Measurements from ENCODE around the gene PLA2G4E. TPM values are rescaled to one million over a fixed set of nuclear protein-coding genes. Genes with fewer than 3 reads are reported as not detected.

Gene PLA2G4E
- total and polyA plus RNA-seq, 2 of the 13 experiments (the other 11 are each of a cell fraction or from before 2014, with no cell fraction given), result not detected

GRCh38 chr15:41975669-41976068, 45.2 kb downstream of the PLA2G4E start (continued):
- TF ChIP-seq EED (CRISPR knock-in tag; IDR thresholded peaks at IDR 0.05) (no peak), PCBP2 (optimal IDR thresholded peaks at IDR 0.05; ENCODE audit: low read depth, low read length, poor library complexity, severe bottlenecking) (no peak), CENPBD1 (CRISPR knock-in tag; IDR thresholded peaks at IDR 0.05; ENCODE audit: borderline replicate concordance, low read depth) (no peak), ZNF207 (IDR thresholded peaks at IDR 0.05; ENCODE audit: borderline replicate concordance) (no peak), HIVEP1 (CRISPR knock-in tag; IDR thresholded peaks at IDR 0.05) (no peak)

GRCh38 chr15:41974041-41974440, 46.8 kb downstream of the PLA2G4E start:
- no peak for DNase-seq (ENCODE audit: low spot score)
- H4K20me1 ChIP-seq (ENCODE audit: insufficient read depth, low read length), result no peaks in the 10 kb centered on the region
- in situ Hi-C loops (cut with HindIII; ENCODE audit: extremely low pct_ligation_motif_present, low pct_unique_long_range_greater_than_20kb), result no loop called here
- intact Hi-C loops (cut with micrococcal nuclease; ENCODE audit: unreplicated experiment), result loop anchor here (5.0 kb wide), 1 partner anchor 47 kb away; no protein-coding TSS in a partner anchor
- no peaks in the 10 kb centered on the region for H3K9me3 ChIP-seq (ENCODE audit: low read length)
- POLR2A ChIA-PET, result no interaction called here
- H3K4me3 ChIP-seq (replicated peaks in 1 of 3; ENCODE audit: insufficient read depth in 1 of 3, low read depth in 2 of 3, low read length in 3 of 3), result no peak overlapping the region
- BruUV-seq (replicated peaks), result no TSS peak
- no peak overlapping the region for H3K4me2 ChIP-seq (ENCODE audit: low read depth, low read length)
- H3K36me3 ChIP-seq (replicated peaks in 1 of 2; ENCODE audit: control insufficient read depth in 1 of 2, insufficient read depth in 2 of 2, low read length in 2 of 2), result no peaks in the 10 kb centered on the region
- FAIRE-seq, result no peak
- WGBS (ENCODE audit: low lambda C conversion rate), result 92% methylated on average over 1 of the region's 1 CpG
- peaks cover 43% of the 10 kb centered on the region for H3K4me1 ChIP-seq (ENCODE audit: insufficient read depth, low read length)
- no peak overlapping the region for H3K9ac ChIP-seq (ENCODE audit: insufficient read depth, low read depth, low read length)
- CTCF ChIA-PET (ENCODE audit: low intra/inter-chr PET ratio, low total read pairs), result no interaction called here
- no peak overlapping the region for H3K27ac ChIP-seq (ENCODE audit: extremely low read length, insufficient read depth, low read length)
- H3K27me3 ChIP-seq (ENCODE audit: control insufficient read depth in 1 of 2, insufficient read depth in 2 of 2, low read length in 2 of 2), result peaks cover 0 to 4% of the 10 kb centered on the region in 2 experiments; a peak in 1 of 5 replicates
- no peak overlapping the region for H2AFZ ChIP-seq (ENCODE audit: low read length)
- H3K79me2 ChIP-seq (ENCODE audit: insufficient read depth, low read length), result no peaks in the 10 kb centered on the region
- ATAC-seq, result no peak
- no peak for TF ChIP-seq SMARCC2 (IDR thresholded peaks at IDR 0.05)
- TF ChIP-seq MAFG (CRISPR knock-in tag; IDR thresholded peaks at IDR 0.05), result no peak
- TF ChIP-seq ZNF766 (CRISPR knock-in tag; IDR thresholded peaks at IDR 0.05; ENCODE audit: borderline replicate concordance), result no peak
- TF ChIP-seq HNRNPL (IDR thresholded peaks at IDR 0.05; ENCODE audit: low read depth, low read length), result no peak
- no peak for TF ChIP-seq BORCS8-MEF2B (CRISPR knock-in tag; IDR thresholded peaks at IDR 0.05)
- TF ChIP-seq ZNF646 (CRISPR knock-in tag; IDR thresholded peaks at IDR 0.05), result no peak
- TF ChIP-seq ZFP90 (CRISPR knock-in tag; IDR thresholded peaks at IDR 0.05; ENCODE audit: borderline replicate concordance), result no peak
- no peak for TF ChIP-seq ZBTB2 (CRISPR knock-in tag; IDR thresholded peaks at IDR 0.05; ENCODE audit: low read depth)
- no peak for TF ChIP-seq ATRX (CRISPR knock-in tag; IDR thresholded peaks at IDR 0.05; ENCODE audit: borderline replicate concordance)
- TF ChIP-seq ZNF616 (CRISPR knock-in tag; IDR thresholded peaks at IDR 0.05; ENCODE audit: low read depth), result no peak
- TF ChIP-seq HNF4G (IDR thresholded peaks at IDR 0.05; ENCODE audit: borderline replicate concordance, low read depth, low read length), result no peak
- TF ChIP-seq HNF4G (CRISPR knock-in tag; IDR thresholded peaks at IDR 0.05; ENCODE audit: borderline replicate concordance, low read depth), result no peak

Data from HepG2 (cell line).